Muscle layer of duodenum (tissue), 2 donors: ENCODE results near the gene SKA1.

Experiments
- H3K27ac ChIP-seq: one replicate; pipeline ENCODE4 v1.7.0; 2013; ENCODE audit warnings: mild to moderate bottlenecking, low read length
- H3K27me3 ChIP-seq: one replicate; pipeline ENCODE4 v1.7.0; 2013; ENCODE audit warnings: low read depth, mild to moderate bottlenecking, control low read depth, low read length
- H3K36me3 ChIP-seq, 2 donors: one replicate each; pipeline ENCODE4 v1.7.0; 2013; ENCODE audit warnings: low read length in 2 of 2, control low read depth in 1 of 2, mild to moderate bottlenecking in 1 of 2; ENCODE audit not compliant: insufficient read depth in 2 of 2, control insufficient read depth in 1 of 2
- H3K4me1 ChIP-seq, 2 donors: one replicate each; pipeline ENCODE4 v1.7.0; 2013; ENCODE audit warnings: low read length in 2 of 2, mild to moderate bottlenecking in 2 of 2, control low read depth in 1 of 2, moderate library complexity in 1 of 2; ENCODE audit not compliant: insufficient read depth in 2 of 2, control insufficient read depth in 1 of 2
- H3K4me3 ChIP-seq, 2 donors: one replicate each; pipeline ENCODE4 v1.7.0; 2013; ENCODE audit warnings: low read length in 2 of 2, low read depth in 1 of 2, mild to moderate bottlenecking in 1 of 2
- H3K9me3 ChIP-seq, 2 donors: one replicate each; pipeline ENCODE4 v1.7.0; 2013; ENCODE audit warnings: low read length in 2 of 2, control low read depth in 1 of 2, mild to moderate bottlenecking in 1 of 2; ENCODE audit not compliant: control insufficient read depth in 1 of 2
- donor health status: healthy.

The SKA1 gene

DNA sequence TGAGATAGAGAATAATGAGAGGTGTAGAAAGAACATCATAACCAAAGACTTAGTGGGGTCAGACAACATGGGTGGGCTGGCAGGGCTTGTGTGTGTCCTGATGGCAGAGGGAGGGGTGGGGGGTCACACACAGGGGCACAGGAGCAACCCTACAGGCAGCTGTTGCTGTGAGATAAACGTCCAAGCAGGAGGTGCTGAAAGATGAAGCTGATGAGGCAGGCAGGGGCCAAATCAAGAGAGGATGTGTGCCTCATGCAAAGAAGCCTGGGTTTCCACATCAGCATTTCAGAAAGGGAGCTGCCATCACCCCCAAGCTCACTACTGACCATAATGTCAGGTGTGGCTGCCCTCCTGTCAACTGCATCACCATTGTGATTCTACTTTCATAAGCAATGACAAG, 16.0 kb upstream of the SKA1 start:
- no peaks in the 10 kb centered on the region for H3K27me3 ChIP-seq
- H3K9me3 ChIP-seq, result no peaks in the 10 kb centered on the region
- no peak overlapping the region for H3K27ac ChIP-seq
- H3K4me3 ChIP-seq, result no peak overlapping the region
- no peaks in the 10 kb centered on the region for H3K4me1 ChIP-seq
- no peaks in the 10 kb centered on the region for H3K36me3 ChIP-seq

DNA sequence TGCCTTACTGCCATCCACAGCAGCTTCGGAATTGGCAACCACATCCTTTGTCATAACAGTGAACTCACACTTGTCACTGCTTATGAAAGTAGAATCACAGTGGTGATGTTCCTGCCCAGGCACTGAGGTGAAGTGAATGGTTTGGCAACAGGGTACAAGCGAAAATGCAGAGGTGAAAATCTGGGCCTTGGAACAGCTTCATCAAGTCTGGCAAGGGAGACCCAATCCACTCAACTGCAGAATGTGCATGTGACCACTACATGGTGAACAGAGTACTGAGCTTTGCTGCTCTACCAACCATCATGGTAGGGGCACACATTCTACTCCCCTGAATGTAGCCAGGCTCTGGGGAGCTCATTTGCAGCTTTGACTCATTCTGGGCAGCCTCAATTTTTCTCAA, 15.0 kb upstream of the SKA1 start:
- Histone ChIP-seq H3K9me3 (no peaks in the 10 kb centered on the region), H3K27me3 (no peaks in the 10 kb centered on the region), H3K27ac (no peak overlapping the region), H3K4me1 (no peaks in the 10 kb centered on the region), H3K4me3 (no peak overlapping the region), H3K36me3 (no peaks in the 10 kb centered on the region)

DNA sequence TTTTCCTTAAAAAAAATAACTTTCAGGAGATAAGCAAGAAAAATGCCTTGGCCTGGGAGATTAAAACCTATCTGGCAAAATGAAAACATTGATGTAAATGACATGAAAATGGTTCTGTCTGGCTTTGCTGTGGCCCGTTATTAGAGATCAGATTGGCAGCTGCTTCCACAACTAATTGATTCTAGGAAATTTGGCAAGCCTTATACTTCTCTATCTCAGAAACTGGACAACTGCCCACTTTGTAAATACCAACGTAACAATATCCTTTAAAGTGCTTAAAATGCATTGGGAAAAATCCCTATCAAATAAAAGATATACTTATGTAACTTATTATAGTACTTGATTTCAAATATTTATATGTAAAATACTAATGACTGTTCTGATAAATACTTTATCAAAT, 14.2 kb upstream of the SKA1 start:
- no peaks in the 10 kb centered on the region for H3K36me3 ChIP-seq
- no peaks in the 10 kb centered on the region for H3K27me3 ChIP-seq
- H3K9me3 ChIP-seq, result no peaks in the 10 kb centered on the region
- H3K4me1 ChIP-seq, result no peaks in the 10 kb centered on the region
- no peak overlapping the region for H3K27ac ChIP-seq
- no peak overlapping the region for H3K4me3 ChIP-seq

DNA sequence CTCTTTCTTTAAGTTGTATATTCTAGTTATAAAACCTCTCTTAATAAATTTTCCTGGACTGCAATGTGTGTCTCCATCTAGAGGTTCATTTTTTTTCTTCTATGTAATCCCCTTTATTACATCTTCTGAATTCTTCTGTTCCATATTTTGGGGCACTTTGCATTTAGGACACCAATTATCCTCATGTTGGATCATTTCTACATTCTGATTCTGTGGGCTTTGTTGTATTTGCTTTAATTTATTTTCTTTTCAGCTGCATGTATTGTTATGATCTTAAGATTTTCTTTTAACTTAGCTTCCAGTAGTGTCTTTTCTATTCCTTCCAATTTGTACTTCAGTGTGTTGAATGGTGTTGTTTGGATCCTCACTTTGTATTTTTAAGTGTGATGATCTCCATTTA, 5.2 kb upstream of the SKA1 start:
- H3K4me3 ChIP-seq, result no peak overlapping the region
- no peaks in the 10 kb centered on the region for H3K36me3 ChIP-seq
- H3K9me3 ChIP-seq, result peaks cover 0 to 6% of the 10 kb centered on the region in 2 donors
- no peaks in the 10 kb centered on the region for H3K27me3 ChIP-seq
- H3K4me1 ChIP-seq, result no peaks in the 10 kb centered on the region
- H3K27ac ChIP-seq, result no peak overlapping the region

DNA sequence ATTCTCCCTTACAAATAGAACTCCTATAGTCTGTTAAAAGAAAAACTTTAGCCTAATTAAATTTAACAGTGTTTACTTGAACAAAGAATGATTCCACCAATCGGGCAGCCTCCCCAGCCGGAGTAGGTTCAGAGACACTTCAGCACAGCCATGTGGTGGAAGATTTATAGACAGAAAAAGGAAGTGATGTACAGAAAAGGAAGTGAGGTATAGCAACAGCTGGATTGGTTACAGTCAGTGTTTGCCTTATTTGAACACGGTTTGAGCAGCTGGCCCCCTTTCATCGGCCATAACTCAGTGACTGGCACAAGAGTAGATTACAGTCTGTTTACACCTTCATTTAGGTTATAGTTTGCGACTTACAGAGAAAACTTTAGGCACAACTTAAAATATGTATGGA, 2.1 kb upstream of the SKA1 start:
- Histone ChIP-seq H3K27me3 (no peaks in the 10 kb centered on the region), H3K9me3 (peaks cover 0 to 6% of the 10 kb centered on the region in 2 donors), H3K36me3 (no peaks in the 10 kb centered on the region), H3K27ac (no peak overlapping the region), H3K4me3 (no peak overlapping the region), H3K4me1 (peaks cover 0 to 10% of the 10 kb centered on the region in 2 donors)

DNA sequence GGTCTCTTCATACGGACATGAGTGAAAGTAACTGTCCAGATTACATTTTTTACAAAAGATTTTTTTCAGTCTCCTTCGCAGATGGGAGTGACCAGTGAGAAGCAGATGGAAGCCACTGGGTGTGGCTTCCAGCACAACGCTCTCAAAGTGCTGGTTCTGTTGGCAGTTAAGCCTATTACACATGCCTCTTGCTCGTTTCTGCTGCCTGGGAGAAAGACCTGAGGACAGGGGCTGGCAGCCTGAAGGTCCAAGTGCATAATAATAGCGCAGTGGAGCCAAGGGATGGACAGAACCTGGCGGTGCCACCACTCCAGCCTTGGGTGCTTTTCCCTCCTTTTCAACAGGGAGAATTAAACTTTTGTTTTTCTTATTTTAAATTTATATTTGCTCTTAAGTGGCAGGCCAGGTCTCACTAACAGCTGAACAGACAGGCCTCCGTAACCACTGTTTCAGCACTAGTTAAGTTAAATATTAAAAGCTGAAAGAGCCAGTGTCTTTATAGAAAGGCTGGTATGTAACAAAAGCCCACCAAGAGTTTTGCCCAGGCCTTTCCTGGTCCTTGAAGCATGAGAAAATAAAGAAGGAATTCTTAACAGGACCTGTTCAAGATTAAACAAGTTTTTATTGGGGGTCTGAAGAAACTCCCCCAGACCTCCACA, 1.2 kb upstream of the SKA1 start:
- Histone ChIP-seq H3K9me3 (peaks cover 0 to 6% of the 10 kb centered on the region in 2 donors), H3K27me3 (no peaks in the 10 kb centered on the region), H3K4me3 (no peak overlapping the region), H3K36me3 (no peaks in the 10 kb centered on the region), H3K4me1 (peaks cover 0 to 10% of the 10 kb centered on the region in 2 donors), H3K27ac (no peak overlapping the region)

DNA sequence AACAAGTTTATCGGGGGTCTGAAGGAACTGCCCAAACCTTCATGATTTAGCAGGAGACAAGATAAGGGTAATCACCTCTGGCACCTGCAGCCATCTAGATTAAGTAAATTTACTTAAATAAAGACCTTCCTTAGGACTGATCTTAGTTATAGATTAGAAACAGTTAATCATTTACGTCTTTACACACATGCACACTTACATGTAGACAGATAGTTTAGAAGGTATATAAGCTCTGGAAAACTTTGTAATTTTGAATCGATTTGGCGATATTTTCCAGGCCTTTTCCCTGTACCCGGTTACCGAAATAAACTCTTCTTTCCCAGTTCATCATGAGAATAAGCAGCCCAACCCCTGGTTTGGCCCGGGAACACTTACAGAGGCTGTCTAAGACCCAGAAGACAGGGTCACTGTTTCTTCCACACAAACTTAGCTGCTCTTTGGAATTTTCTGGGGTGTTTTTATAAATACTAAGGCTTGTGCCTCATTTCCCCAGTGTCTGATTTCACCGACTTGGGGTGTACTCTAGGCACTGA, 560 bp upstream of the SKA1 start:
- H3K27me3 ChIP-seq, result no peaks in the 10 kb centered on the region
- peaks cover 0 to 10% of the 10 kb centered on the region in 2 donors for H3K4me1 ChIP-seq
- H3K9me3 ChIP-seq, result peaks cover 0 to 6% of the 10 kb centered on the region in 2 donors

DNA sequence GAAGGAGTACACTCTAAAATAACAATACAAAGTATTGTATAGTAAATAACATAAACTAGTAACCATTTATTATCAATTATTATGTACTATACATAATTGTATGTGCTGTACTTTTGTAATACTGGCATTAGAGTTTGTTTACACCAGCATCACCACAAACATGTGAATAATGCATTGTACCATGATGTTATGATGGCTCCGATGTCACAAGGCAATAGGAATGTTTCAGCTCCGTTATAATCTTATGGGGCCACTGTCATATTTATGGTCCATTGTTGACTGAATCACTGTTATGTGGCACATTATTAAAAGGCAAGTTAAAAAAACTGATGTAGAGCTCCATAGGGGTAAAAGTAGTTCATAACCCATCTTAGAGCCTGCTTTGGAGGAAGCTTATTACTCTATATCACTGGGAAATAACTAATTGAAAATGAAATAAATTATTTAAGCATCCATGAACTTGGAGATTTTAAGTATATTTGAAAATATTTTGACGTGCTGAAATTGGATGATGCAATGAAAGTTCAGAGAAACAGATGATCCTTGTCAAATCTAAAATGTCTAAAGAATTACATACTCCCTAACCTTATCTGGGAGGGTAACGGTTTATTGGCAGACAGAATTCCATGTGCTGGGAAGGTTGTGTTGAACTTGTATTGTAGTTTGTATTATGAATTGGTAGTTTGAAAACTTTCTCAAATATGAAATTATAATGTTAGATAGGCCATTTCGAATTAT, 2.4 kb downstream of the SKA1 start:
- no peak overlapping the region for H3K4me3 ChIP-seq
- H3K36me3 ChIP-seq, result no peaks in the 10 kb centered on the region
- no peaks in the 10 kb centered on the region for H3K27me3 ChIP-seq
- no peak overlapping the region for H3K27ac ChIP-seq
- H3K9me3 ChIP-seq, result no peaks in the 10 kb centered on the region
- peaks cover 0 to 10% of the 10 kb centered on the region in 2 donors for H3K4me1 ChIP-seq

More for the DNA sequence above, 560 bp upstream of the SKA1 start:
- Histone ChIP-seq H3K4me3 (peak overlapping the region; percentile 62 to 83), H3K27ac (peak overlapping the region; percentile 71), H3K36me3 (no peaks in the 10 kb centered on the region)

DNA sequence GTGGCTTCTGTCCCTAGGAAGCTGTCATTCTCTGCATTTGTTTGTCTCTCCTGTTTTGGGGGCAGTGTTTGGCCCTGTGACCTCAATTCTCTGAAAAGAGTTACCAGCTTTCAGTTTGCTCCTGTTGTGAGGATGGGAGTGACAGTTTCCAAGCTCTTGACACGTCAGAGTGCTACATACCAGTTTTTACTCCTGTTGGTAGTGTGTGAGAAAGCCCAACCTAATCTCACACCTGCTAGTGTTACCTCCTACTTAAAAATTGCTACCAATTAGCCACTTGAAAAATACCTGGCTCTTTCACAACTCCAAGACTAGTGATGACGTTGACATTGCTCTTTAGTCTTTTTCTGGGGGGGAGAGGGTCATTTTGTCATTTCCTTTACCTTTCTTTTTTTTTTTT, 14.1 kb downstream of the SKA1 start:
- no peaks in the 10 kb centered on the region for H3K9me3 ChIP-seq
- no peaks in the 10 kb centered on the region for H3K27me3 ChIP-seq
- H3K4me1 ChIP-seq, result no peaks in the 10 kb centered on the region
- H3K27ac ChIP-seq, result no peak overlapping the region
- no peak overlapping the region for H3K4me3 ChIP-seq
- H3K36me3 ChIP-seq, result no peaks in the 10 kb centered on the region

DNA sequence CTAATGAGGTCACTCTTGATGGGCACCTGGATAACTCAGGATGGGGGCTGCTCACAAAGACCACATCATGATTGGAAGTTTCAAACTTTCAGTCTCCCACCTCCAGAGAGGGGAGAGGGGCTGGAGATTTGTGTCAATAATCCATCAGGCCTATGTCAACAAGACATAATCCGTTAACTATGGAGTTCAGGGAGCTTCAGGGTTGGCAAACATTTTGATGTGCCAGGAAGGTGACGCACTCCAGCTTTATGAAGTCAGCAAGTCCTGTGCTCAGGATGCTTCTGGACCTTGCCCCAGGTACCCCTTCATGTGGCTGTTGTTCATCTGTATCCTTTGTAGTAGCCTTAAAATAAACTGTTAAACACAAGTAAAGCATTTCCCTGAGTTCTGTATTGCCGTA, 19.0 kb downstream of the SKA1 start:
- Histone ChIP-seq H3K4me3 (no peak overlapping the region), H3K4me1 (no peaks in the 10 kb centered on the region), H3K27ac (no peak overlapping the region), H3K9me3 (no peaks in the 10 kb centered on the region), H3K27me3 (no peaks in the 10 kb centered on the region), H3K36me3 (no peaks in the 10 kb centered on the region)

DNA sequence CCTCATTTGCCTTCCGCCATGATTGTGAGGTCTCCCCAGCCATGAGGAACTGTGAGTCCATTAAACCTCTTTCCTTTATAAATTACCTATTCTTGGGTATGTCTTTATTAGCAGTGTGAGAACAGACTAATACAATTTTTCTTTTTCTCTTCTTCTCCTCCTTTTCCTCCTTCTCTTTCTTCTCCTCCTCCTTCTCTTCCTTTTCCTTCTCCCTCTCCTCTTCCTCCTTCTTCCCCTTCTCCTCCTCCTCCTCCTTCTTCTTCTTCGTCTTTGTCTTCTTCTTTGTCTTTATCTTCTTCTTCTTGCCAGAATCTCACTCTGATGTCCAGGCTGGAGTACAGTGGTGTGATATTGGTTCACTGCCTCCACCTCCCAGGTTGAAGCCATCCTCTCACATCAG, 20.2 kb downstream of the SKA1 start:
- Histone ChIP-seq H3K4me3 (no peak overlapping the region), H3K4me1 (no peaks in the 10 kb centered on the region), H3K9me3 (no peaks in the 10 kb centered on the region), H3K27me3 (no peaks in the 10 kb centered on the region), H3K27ac (no peak overlapping the region), H3K36me3 (no peaks in the 10 kb centered on the region)
